DMS114 treated with DMSO at 0.1 percent for 48 hours (cell line): ENCODE measurements around the gene B3GAT2.

Experiments
- DNase-seq: peaks from one replicate; lab custom pipeline; 2025; ENCODE audit not compliant: unreplicated experiment; lab: John Stamatoyannopoulos, UW

B3GAT2 gene

GRCh38 chr6:70843328-70843918 is 113.4 kb downstream of the B3GAT2 start:
- no peak for DNase-seq

DNA sequence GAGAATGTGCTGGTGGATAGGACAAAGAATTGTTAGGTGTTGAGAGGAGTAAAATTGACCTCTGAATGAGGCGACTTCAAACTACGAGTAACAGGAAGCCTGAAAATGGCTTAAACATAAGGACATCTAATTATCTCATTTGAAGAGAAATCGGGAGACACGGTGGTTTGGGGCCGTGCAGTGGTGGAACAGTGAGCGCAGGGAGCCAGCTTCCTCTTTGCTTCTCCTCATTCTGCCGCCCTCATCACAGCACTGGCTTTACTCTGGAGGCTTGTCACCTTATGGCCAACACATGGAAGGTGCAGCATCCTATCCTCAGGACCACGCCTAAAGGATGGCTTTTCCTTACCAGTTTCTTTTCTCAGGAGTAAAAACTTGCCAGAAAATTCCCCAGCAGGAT is 114.3 kb downstream of the B3GAT2 start:
- no peak for DNase-seq

DNA sequence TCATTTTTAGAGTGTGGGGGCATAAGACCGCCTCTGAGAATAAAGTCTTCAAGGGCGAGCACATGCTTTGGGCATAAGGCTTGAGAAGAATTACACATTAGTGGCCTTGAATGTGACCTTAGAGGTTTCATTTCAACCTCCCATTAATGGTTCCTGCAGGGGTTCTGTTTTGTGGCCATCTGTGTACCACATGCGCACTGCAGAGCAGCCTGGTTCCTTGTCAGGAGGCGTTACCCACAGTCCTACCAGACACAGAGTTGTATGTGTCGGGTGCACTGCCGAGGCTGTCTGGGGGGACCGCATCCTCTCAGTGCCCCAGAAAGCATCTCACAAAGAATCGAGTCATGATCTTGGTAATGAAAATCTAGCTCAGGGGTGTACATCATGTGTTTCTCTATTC is 115.7 kb downstream of the B3GAT2 start:
- DNase-seq: no peak

DNA sequence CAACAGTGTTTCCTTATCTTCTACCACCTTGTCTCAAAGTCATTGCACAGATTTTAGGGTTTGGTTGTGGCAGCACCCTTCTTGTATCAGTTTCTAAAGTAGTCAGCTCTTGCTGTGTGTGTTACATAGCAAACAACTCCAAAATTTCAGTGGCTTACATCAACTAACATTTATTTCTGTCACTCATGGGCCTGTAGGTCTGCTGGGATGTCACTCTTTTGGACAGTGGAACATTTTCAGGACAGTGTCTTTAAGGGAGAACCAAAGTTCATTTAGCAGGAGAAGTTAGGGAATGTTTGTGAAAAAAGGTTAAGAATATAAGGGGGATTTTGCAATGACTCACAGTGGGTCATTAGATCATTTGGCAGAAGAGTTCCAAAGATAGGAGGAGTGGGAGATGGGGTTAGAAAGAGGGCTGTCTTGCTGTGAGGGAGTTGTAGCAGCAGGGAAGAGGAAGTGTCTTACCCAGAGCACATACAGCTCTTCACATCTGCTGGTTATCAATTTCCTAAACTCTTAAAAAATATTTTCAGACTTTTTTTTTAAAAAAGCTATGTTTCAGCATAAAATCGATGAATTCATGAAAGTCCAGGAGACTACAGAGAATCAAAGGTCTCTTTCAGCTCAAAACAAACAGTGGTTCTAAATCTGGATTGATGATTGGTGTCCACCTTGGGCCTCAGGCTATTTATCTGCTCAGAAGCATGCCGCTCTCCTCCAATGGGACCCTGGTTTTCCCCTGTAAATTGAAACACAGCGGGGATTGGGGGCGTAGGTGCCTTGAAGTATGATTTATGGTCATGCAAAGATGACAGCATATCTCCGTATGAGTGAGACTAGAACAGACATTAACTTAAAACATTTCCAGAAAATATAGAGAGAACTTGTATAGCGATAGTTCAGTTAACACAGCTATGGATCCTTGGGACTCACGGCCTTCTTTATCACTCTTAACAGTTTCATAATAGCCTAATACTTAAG is 117.3 kb downstream of the B3GAT2 start:
- DNase-seq: no peak

DNA sequence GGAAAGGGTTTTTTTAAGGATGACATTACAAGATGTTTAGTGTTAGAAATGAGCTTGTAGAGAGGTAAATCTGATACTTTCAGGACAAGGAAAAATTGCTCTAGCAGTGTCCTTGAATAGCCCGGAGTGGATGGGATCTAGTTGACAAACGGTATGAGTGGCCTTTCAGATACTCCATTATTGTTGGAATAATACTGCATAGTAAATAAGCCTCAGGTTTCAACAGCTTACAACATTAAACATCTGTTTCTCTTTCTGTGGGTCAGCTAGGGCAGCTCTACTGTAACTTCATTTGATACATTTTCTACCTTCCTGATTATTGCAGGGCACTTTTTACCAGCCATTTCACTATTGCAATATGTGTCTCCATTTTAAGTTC is 118.0 kb downstream of the B3GAT2 start:
- DNase-seq: no peak

DNA sequence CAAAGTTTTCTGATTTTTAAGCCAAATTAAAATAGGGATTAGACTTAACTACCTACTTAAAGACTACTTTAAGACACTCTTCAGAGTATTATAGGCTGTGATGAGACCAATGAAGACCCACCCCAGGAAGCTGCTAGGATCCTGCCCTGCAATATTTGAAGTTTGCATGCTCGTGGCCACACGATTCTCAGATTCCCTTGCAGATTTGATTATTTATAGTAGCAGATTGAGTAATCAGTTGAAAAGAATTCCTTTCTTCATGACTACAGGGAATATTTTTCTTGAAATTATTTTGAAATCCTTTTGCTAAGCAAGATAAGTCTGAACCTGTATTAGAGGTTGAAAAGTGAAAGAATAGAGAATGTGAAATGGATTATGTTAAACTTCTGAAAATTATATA is 122.3 kb downstream of the B3GAT2 start:
- no peak for DNase-seq

GRCh38 chr6:70831427-70831826 is 125.4 kb downstream of the B3GAT2 start:
- DNase-seq: no peak

GRCh38 chr6:70823651-70824050 is 133.2 kb downstream of the B3GAT2 start:
- no peak for DNase-seq

DNA sequence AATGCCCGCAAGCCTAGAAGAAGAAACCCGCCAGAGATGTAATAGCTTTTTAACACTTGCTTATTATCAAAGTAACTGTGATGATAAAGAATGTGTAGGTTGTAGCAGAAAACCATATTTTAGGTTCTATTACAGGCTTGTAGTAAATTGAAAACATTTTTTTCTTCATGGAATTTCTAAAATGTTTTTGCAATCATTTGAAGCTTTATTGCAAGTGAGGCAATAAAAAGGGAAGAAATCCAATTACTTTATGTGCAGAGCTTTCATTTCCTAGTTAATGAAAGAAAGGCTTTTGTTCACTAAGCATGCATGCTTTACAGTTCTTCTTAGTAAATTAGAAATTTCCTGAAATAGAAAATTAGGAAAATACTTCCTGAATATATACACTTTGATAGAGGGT is 135.1 kb downstream of the B3GAT2 start:
- DNase-seq: no peak

GRCh38 chr6:70820778-70821177 is 136.1 kb downstream of the B3GAT2 start:
- no peak for DNase-seq

- DNase-seq: no peak
These were observed 137.2 kb downstream of the B3GAT2 start for GRCh38 chr6:70819646-70820045.

GRCh38 chr6:70813885-70814284 is 143.0 kb downstream of the B3GAT2 start:
- DNase-seq: no peak

DNA sequence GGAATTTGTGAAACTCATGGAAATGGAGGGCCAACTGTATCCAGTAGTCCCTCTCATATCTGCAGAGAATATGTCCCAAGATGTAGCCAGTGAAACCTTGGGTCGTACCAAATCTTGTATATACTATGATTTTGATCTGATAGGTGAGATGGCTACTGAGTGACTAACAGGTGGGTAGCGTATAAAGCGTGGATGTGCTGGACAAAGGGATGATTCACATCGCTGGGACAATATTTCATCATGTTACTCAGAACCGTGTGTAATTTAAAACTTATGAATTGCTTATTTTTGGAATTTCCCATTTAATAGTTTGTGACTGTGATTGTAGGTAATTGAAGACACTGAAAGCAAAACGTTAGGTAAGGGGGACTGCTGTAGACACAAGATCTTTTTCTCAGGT is 145.1 kb downstream of the B3GAT2 start:
- no peak for DNase-seq
